Endothelial cell (in vitro differentiated cells): ENCODE results near the gene CCNB2. TPM values are rescaled to one million over a fixed set of nuclear protein-coding genes. Genes with fewer than 3 reads are reported as not detected.
A peak's percentile ranks its signal among the peaks of the same experiment; 100 is the strongest.

Experiments used
- DNase-seq: peaks from one replicate; pipeline ENCODE4 v3.0.0; 2021; ENCODE audit warnings: low spot score
- H3K27ac Mint-ChIP-seq: one replicate; pipeline ENCODE4 v1.8.0; 2021; ENCODE audit warnings: mixed read lengths, inconsistent platforms; ENCODE audit not compliant: unreplicated experiment
- H3K27me3 Mint-ChIP-seq: one replicate; pipeline ENCODE4 v1.8.0; 2021; ENCODE audit warnings: mild to moderate bottlenecking, moderate library complexity, mixed read lengths, inconsistent platforms; ENCODE audit not compliant: unreplicated experiment
- H3K36me3 Mint-ChIP-seq: one replicate; pipeline ENCODE4 v1.8.0; 2021; ENCODE audit warnings: mild to moderate bottlenecking, low read depth, mixed read lengths, inconsistent platforms; ENCODE audit not compliant: unreplicated experiment
- H3K4me1 Mint-ChIP-seq: one replicate; pipeline ENCODE4 v1.8.0; 2021; ENCODE audit warnings: mild to moderate bottlenecking, mixed read lengths, inconsistent platforms; ENCODE audit not compliant: unreplicated experiment
- H3K4me3 Mint-ChIP-seq: one replicate; pipeline ENCODE4 v1.8.0; 2021; ENCODE audit warnings: mild to moderate bottlenecking, mixed read lengths, inconsistent platforms; ENCODE audit not compliant: unreplicated experiment
- H3K9me3 Mint-ChIP-seq: one replicate; pipeline ENCODE4 v1.8.0; 2021; ENCODE audit warnings: mixed read lengths, inconsistent platforms; ENCODE audit not compliant: unreplicated experiment
- long read RNA-seq: library from polyadenylated mRNA; unstranded; transcript quantifications from one replicate; pipeline ENCODE4 v2.0.0, GENCODE V29; 2020; ENCODE audit not compliant: unreplicated experiment
- total RNA-seq: library from RNA; stranded (reverse); fragmentation: NEBNext Ultra II Directional; extraction: Animal tissue kit (Norgen Biotek cat#: 25700); gene quantifications from one replicate; pipeline ENCODE4 v1.2.1, GENCODE V29; 2021; ENCODE audit not compliant: unreplicated experiment
- TF ChIP-seq, protein P1 (sequence below): fragments of 200-600 bp; sonication (generic); IDR thresholded peaks from one replicate; pipeline ENCODE4 v1.5.0; 2021; ENCODE audit warnings: antibody characterized with exemption; ENCODE audit not compliant: unreplicated experiment

Gene CCNB2
- 16.5 TPM for total RNA-seq
- long read RNA-seq, transcript CCNB2-201 (9 exons, 1,556 nt), result major isoform, 20 of 22 reads
- long read RNA-seq, partial matches to known transcripts, result 1 of 22 reads
- long read RNA-seq, other reads (novel, unspliced or antisense), result 0 of 22 reads

GRCh38 chr15:59104912-59105732 lies at the start of gene CCNB2:
TSS of gene CCNB2 (plus strand) at chr15:59105146. CDS start at chr15:59105269, 123 bp downstream.
- Mint-ChIP-seq H3K27ac (peak within 1 kb of the TSS; percentile 98), H3K4me1 (peaks cover 12% of the 10 kb centered on the region), H3K4me3 (peak within 1 kb of the TSS; percentile 97), H3K27me3 (no peaks in the 10 kb centered on the region), H3K9me3 (no peaks in the 10 kb centered on the region), H3K36me3 (peaks cover 7% of the 10 kb centered on the region)
- DNase-seq, result peak; percentile 84
- TF ChIP-seq, protein P1, sequence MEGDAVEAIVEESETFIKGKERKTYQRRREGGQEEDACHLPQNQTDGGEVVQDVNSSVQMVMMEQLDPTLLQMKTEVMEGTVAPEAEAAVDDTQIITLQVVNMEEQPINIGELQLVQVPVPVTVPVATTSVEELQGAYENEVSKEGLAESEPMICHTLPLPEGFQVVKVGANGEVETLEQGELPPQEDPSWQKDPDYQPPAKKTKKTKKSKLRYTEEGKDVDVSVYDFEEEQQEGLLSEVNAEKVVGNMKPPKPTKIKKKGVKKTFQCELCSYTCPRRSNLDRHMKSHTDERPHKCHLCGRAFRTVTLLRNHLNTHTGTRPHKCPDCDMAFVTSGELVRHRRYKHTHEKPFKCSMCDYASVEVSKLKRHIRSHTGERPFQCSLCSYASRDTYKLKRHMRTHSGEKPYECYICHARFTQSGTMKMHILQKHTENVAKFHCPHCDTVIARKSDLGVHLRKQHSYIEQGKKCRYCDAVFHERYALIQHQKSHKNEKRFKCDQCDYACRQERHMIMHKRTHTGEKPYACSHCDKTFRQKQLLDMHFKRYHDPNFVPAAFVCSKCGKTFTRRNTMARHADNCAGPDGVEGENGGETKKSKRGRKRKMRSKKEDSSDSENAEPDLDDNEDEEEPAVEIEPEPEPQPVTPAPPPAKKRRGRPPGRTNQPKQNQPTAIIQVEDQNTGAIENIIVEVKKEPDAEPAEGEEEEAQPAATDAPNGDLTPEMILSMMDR, result no peak

- H3K27ac Mint-ChIP-seq, result no peak overlapping the region
- no peaks in the 10 kb centered on the region for H3K9me3 Mint-ChIP-seq
- TF ChIP-seq, protein P1, result no peak
- no peak for DNase-seq
- H3K4me1 Mint-ChIP-seq, result peaks cover 7% of the 10 kb centered on the region
- H3K27me3 Mint-ChIP-seq, result no peaks in the 10 kb centered on the region
- peaks cover 18% of the 10 kb centered on the region for H3K36me3 Mint-ChIP-seq
- no peak overlapping the region for H3K4me3 Mint-ChIP-seq
Observed at GRCh38 chr15:59059076-59059597, 45.8 kb upstream of the CCNB2 start.

DNA sequence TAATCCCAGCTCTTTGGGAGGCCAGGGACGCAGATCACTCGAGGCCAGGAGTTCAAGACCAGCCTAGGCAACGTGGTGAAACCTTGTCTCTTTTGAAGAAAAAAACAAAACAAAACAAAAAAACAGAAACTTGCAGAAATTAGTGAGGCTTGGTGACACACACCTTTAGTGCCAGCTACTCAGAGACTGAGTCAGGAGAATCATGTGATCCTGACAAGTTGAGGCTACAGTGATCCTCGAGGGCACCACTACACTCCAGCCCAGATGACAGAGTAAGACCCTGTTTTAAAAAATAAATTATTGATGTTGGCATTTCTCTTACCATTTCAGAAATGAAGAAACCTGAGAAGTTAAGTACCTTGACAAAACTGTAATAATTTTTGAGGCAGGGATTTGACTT lies 44.6 kb upstream of the CCNB2 start:
- peaks cover 28% of the 10 kb centered on the region for H3K36me3 Mint-ChIP-seq

GRCh38 chr15:59063042-59063441 lies 41.9 kb upstream of the CCNB2 start:
- Mint-ChIP-seq H3K27me3 (no peaks in the 10 kb centered on the region), H3K36me3 (peaks cover 49% of the 10 kb centered on the region), H3K4me3 (no peak overlapping the region), H3K9me3 (no peaks in the 10 kb centered on the region), H3K4me1 (peaks cover 11% of the 10 kb centered on the region), H3K27ac (no peak overlapping the region)
- no peak for DNase-seq
- TF ChIP-seq, protein P1, result no peak

More for the DNA sequence above, 44.6 kb upstream of the CCNB2 start:
- Mint-ChIP-seq H3K4me3 (no peak overlapping the region), H3K4me1 (peaks cover 7% of the 10 kb centered on the region), H3K27me3 (no peaks in the 10 kb centered on the region), H3K9me3 (no peaks in the 10 kb centered on the region), H3K27ac (no peak overlapping the region)
- DNase-seq, result no peak
- TF ChIP-seq, protein P1, result no peak

- TF ChIP-seq, protein P1, result no peak
- H3K4me1 Mint-ChIP-seq, result peaks cover 4% of the 10 kb centered on the region
- no peaks in the 10 kb centered on the region for H3K9me3 Mint-ChIP-seq
- H3K36me3 Mint-ChIP-seq, result peaks cover 66% of the 10 kb centered on the region
- DNase-seq, result no peak
- peaks cover 3% of the 10 kb centered on the region for H3K27me3 Mint-ChIP-seq
- no peak overlapping the region for H3K27ac Mint-ChIP-seq
- H3K4me3 Mint-ChIP-seq, result no peak overlapping the region
Observed at GRCh38 chr15:59069430-59069829, 35.5 kb upstream of the CCNB2 start.
